PFSK-1 (cell line): Measurements from ENCODE around the gene VWA3B.

Experiments used
- FOXP2 ChIP-seq: optimal IDR thresholded peaks from 2 replicates; pipeline ENCODE3; 2011; ENCODE audit warnings: borderline replicate concordance, control low read depth, inconsistent platforms; ENCODE audit not compliant: insufficient read depth; ENCODE audit errors: extremely low read length, extremely low read depth
- POLR2AphosphoS5 ChIP-seq: IDR thresholded peaks from 2 replicates; pipeline ENCODE4 v1.6.1; 2012; ENCODE audit warnings: low read depth, mild to moderate bottlenecking, control low read depth, low read length, moderate library complexity
- REST ChIP-seq, 2 experiments: IDR thresholded peaks; 2 replicates each; pipeline versions ENCODE4 v1.6.1 to v1.8.0; 2011 to 2012; ENCODE audit warnings: low read depth in 2 of 2, low read length in 2 of 2, control low read depth in 1 of 2, inconsistent platforms in 1 of 2, mild to moderate bottlenecking in 1 of 2, moderate library complexity in 1 of 2; ENCODE audit not compliant: insufficient read depth in 1 of 2
- SIN3A ChIP-seq: IDR thresholded peaks from 2 replicates; pipeline ENCODE4 v1.6.1; 2012; ENCODE audit warnings: mild to moderate bottlenecking, low read length, moderate library complexity, borderline replicate concordance; ENCODE audit not compliant: insufficient read depth
- TAF1 ChIP-seq: IDR thresholded peaks from 2 replicates; pipeline ENCODE4 v1.6.1; 2012; ENCODE audit warnings: low read length, control low read depth, borderline replicate concordance; ENCODE audit not compliant: insufficient read depth

GRCh38 chr2:98093611-98094010, 6.6 kb downstream of the VWA3B start:
- TF ChIP-seq TAF1 (no peak), POLR2AphosphoS5 (no peak), REST (IDR thresholded peaks at IDR 0.05; ENCODE audit: insufficient read depth in 1 of 2, low read depth in 2 of 2, low read length in 2 of 2) (no peak), SIN3A (no peak), FOXP2 (no peak)
